ENCODE measurements around the gene TAP1.

TAP1 gene

DNA sequence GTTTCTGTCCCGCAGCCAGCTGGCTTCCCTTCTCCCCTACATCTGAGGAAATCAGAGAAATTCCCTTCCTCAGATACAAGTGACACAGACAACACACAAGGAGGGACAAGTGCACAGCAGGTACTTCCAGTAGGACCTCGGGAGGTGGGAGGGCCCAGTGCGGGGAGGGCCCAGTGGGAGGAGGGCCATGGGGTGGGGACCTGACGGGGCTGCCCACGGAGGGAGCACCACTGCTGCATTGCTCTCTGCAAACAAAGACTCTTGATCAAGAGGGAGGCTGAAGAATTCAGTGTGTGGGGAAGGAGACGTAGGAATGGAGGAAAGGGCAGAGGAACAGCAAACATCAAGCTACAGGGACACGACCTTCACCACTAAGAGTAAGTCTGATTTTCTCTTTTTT, 24.0 kb downstream of the TAP1 start:
- H3K27me3 ChIP-seq (ENCODE audit: insufficient read depth, insufficient read length): no peaks in the 10 kb centered on the region
- H3K4me3 ChIP-seq (ENCODE audit: insufficient read length, low read depth): no peak overlapping the region
- peaks cover 21% of the 10 kb centered on the region for H3K36me3 ChIP-seq (ENCODE audit: insufficient read depth, insufficient read length, low read length)
- no peak for DNase-seq (ENCODE audit: low read depth, low spot score)
- H3K9me3 ChIP-seq (ENCODE audit: insufficient read depth, low read length): no peaks in the 10 kb centered on the region
- H3K4me1 ChIP-seq (ENCODE audit: insufficient read depth, insufficient read length): no peaks in the 10 kb centered on the region
- no peak overlapping the region for H3K9ac ChIP-seq (ENCODE audit: insufficient read length, low read depth)
- no peak for TF ChIP-seq SUZ12 (IDR thresholded peaks at IDR 0.05; ENCODE audit: extremely low read depth, insufficient read depth, insufficient read length)
- no peak for TF ChIP-seq ZNF274 (IDR thresholded peaks at IDR 0.05; ENCODE audit: low read depth, low read length)
- no peak for TF ChIP-seq YY1 (IDR thresholded peaks at IDR 0.05; ENCODE audit: insufficient read depth, insufficient read length)

DNA sequence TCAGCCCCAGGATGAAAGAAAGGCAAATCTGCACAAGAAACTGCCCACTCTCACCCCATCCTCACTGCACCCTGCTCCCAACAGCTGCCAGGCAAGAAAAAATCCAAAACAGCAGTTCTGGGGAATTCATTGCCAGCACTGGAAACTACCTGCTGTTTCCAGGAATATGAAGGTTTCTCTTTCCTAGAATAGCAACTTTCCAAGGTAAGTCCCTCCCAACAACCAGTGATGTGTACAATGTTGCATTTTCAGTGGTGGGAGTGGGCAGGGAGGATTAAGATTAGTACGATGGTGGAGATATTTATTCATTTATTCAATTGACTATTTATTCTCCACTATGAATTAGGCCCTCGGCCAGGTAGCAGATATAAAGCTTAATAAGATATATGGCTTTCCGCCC, 26.5 kb downstream of the TAP1 start:
- TF ChIP-seq YY1 (IDR thresholded peaks at IDR 0.05; ENCODE audit: insufficient read depth, insufficient read length) (no peak), SUZ12 (IDR thresholded peaks at IDR 0.05; ENCODE audit: extremely low read depth, insufficient read depth, insufficient read length) (no peak), ZNF274 (IDR thresholded peaks at IDR 0.05; ENCODE audit: low read depth, low read length) (no peak)
- Histone ChIP-seq H3K27me3 (ENCODE audit: insufficient read depth, insufficient read length) (no peaks in the 10 kb centered on the region), H3K4me3 (ENCODE audit: insufficient read length, low read depth) (no peak overlapping the region), H3K9ac (ENCODE audit: insufficient read length, low read depth) (no peak overlapping the region), H3K36me3 (ENCODE audit: insufficient read depth, insufficient read length, low read length) (peaks cover 15% of the 10 kb centered on the region), H3K4me1 (ENCODE audit: insufficient read depth, insufficient read length) (no peaks in the 10 kb centered on the region), H3K9me3 (ENCODE audit: insufficient read depth, low read length) (no peaks in the 10 kb centered on the region)
- DNase-seq (ENCODE audit: low read depth, low spot score): no peak

DNA sequence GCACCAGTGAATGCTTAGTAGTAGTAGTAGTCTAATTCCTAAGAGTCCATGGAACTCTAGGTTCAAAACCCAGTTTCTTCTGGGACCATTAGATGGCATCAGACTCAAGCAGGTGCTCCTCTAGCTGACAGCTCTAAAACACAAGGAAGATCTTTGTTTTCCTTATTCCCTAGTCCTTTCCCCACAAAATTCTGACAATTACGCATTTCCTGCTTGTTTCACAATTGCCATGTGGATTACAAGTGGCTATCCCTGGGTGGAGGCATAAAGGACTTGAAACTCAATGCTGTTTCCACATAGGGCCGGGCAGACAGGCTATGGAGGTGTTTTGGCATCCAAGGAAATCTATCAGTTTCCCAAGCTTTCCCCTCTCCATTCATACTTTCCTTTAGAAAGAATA, 27.5 kb downstream of the TAP1 start:
- DNase-seq (ENCODE audit: low read depth, low spot score): no peak
- Histone ChIP-seq H3K4me3 (ENCODE audit: insufficient read length, low read depth) (no peak overlapping the region), H3K4me1 (ENCODE audit: insufficient read depth, insufficient read length) (no peaks in the 10 kb centered on the region), H3K27me3 (ENCODE audit: insufficient read depth, insufficient read length) (no peaks in the 10 kb centered on the region), H3K9ac (ENCODE audit: insufficient read length, low read depth) (no peak overlapping the region), H3K36me3 (ENCODE audit: insufficient read depth, insufficient read length, low read length) (peaks cover 15% of the 10 kb centered on the region), H3K9me3 (ENCODE audit: insufficient read depth, low read length) (no peaks in the 10 kb centered on the region)
- no peak for TF ChIP-seq YY1 (IDR thresholded peaks at IDR 0.05; ENCODE audit: insufficient read depth, insufficient read length)
- TF ChIP-seq ZNF274 (IDR thresholded peaks at IDR 0.05; ENCODE audit: low read depth, low read length): no peak
- TF ChIP-seq SUZ12 (IDR thresholded peaks at IDR 0.05; ENCODE audit: extremely low read depth, insufficient read depth, insufficient read length): no peak

DNA sequence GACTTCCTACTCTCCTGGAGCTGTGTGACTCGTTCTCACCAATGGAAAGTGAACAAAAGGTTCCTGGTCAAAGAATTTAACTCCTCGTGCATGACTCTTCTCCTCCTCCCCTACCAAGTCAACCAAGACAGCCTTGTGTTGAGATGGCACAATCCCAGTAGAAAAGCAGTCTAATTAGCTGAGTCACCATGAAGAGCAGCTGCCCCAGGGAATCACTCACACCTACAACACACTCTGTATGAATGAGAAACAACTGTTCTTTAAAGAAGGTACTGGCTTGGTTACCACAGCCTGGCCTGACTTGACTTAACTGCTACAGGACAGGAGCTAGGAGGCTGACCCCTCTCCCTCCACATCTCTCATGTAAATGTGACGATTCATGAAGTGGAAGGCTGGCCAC, 33.8 kb downstream of the TAP1 start:
- H3K9me3 ChIP-seq (ENCODE audit: insufficient read depth, low read length): no peaks in the 10 kb centered on the region
- H3K9ac ChIP-seq (ENCODE audit: insufficient read length, low read depth): no peak overlapping the region
- TF ChIP-seq SUZ12 (IDR thresholded peaks at IDR 0.05; ENCODE audit: extremely low read depth, insufficient read depth, insufficient read length) (no peak), ZNF274 (IDR thresholded peaks at IDR 0.05; ENCODE audit: low read depth, low read length) (no peak), YY1 (IDR thresholded peaks at IDR 0.05; ENCODE audit: insufficient read depth, insufficient read length) (no peak)
- H3K4me3 ChIP-seq (ENCODE audit: insufficient read length, low read depth): no peak overlapping the region
- H3K36me3 ChIP-seq (ENCODE audit: insufficient read depth, insufficient read length, low read length): no peaks in the 10 kb centered on the region
- H3K4me1 ChIP-seq (ENCODE audit: insufficient read depth, insufficient read length): peaks cover 3% of the 10 kb centered on the region
- DNase-seq (ENCODE audit: low read depth, low spot score): no peak
- H3K27me3 ChIP-seq (ENCODE audit: insufficient read depth, insufficient read length): no peaks in the 10 kb centered on the region

DNA sequence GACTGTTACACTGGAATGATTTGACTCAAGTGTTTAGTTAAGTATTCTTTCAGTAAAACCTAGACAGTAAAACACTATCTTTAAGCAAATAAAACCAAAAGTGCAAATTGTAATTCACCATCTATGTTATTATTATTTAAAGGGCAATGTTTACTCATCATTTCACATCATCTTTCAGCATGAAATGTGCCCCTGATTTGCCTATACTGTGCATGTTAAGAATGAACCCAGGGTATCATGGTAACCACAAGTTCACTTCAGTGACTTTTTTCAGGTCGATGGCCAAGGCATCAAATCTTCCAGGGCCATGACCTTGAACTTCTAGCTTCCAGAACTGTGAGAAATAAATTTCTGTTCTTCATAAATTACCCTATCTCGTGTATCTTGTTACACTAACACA, 34.6 kb downstream of the TAP1 start:
- Histone ChIP-seq H3K4me1 (ENCODE audit: insufficient read depth, insufficient read length) (peaks cover 3% of the 10 kb centered on the region), H3K27me3 (ENCODE audit: insufficient read depth, insufficient read length) (no peaks in the 10 kb centered on the region), H3K9ac (ENCODE audit: insufficient read length, low read depth) (no peak overlapping the region), H3K9me3 (ENCODE audit: insufficient read depth, low read length) (no peaks in the 10 kb centered on the region), H3K4me3 (ENCODE audit: insufficient read length, low read depth) (no peak overlapping the region), H3K36me3 (ENCODE audit: insufficient read depth, insufficient read length, low read length) (no peaks in the 10 kb centered on the region)
- DNase-seq (ENCODE audit: low read depth, low spot score): no peak
- TF ChIP-seq YY1 (IDR thresholded peaks at IDR 0.05; ENCODE audit: insufficient read depth, insufficient read length) (no peak), ZNF274 (IDR thresholded peaks at IDR 0.05; ENCODE audit: low read depth, low read length) (no peak), SUZ12 (IDR thresholded peaks at IDR 0.05; ENCODE audit: extremely low read depth, insufficient read depth, insufficient read length) (no peak)

DNA sequence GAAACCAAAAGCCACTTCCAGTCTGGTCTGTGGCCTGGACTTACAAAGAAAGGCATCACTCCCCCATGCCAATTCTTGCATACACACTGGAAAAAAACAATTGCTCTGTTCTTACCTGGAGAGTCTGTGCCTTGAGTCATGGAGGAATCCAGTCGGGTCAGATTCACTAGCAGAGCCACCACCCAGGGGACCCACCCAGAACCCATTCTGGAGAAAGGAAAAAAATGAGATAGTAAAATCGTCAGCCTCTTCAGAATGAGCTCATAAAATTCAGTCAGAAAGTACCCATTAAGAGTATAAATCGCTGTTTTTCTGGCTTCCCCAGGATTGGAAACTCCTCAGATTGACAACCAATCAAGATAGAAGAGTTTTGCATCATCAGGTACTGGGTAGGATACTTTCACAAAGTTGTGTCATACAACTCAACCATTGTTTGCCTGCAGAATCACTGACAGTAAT, 36.7 kb downstream of the TAP1 start, which contains the start of gene HLA-DOB:
HLA-DOB (minus strand) TSS at position 257 of the 459 bp plus-strand sequence; CDS start at position 206, 51 bp downstream.
- Histone ChIP-seq H3K4me3 (ENCODE audit: insufficient read length, low read depth) (no peak within 1 kb of the TSS), H3K9ac (ENCODE audit: insufficient read length, low read depth) (no peak within 1 kb of the TSS)

DNA sequence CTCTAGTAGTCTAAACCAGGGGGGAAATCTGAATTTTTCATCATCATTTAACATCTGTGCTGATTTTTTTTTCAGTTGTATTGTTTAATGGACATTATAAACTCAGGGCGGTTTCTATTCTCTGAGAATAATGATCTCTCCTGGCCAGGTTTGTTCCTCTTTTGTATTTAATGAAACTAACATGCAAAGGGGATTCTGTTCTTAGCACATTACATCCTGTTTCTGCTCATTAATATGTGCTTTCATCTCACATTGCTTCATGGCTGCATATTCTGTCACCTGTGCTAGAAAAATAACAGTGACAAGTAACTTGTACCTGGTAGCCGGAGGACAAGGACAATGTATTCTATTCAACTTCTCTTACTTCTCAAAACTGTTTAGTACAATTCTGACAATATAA, 37.5 kb downstream of the TAP1 start:
- no peak for DNase-seq (ENCODE audit: low read depth, low spot score)
- Histone ChIP-seq H3K27me3 (ENCODE audit: insufficient read depth, insufficient read length) (no peaks in the 10 kb centered on the region), H3K4me3 (ENCODE audit: insufficient read length, low read depth) (no peak overlapping the region), H3K36me3 (ENCODE audit: insufficient read depth, insufficient read length, low read length) (no peaks in the 10 kb centered on the region), H3K4me1 (ENCODE audit: insufficient read depth, insufficient read length) (peaks cover 3% of the 10 kb centered on the region), H3K9me3 (ENCODE audit: insufficient read depth, low read length) (no peaks in the 10 kb centered on the region), H3K9ac (ENCODE audit: insufficient read length, low read depth) (no peak overlapping the region)
- TF ChIP-seq YY1 (IDR thresholded peaks at IDR 0.05; ENCODE audit: insufficient read depth, insufficient read length) (no peak), ZNF274 (IDR thresholded peaks at IDR 0.05; ENCODE audit: low read depth, low read length) (no peak)

More for the DNA sequence above, 36.7 kb downstream of the TAP1 start, which contains the start of gene HLA-DOB:
- Histone ChIP-seq H3K27me3 (ENCODE audit: insufficient read depth, insufficient read length) (no peaks in the 10 kb centered on the region), H3K36me3 (ENCODE audit: insufficient read depth, insufficient read length, low read length) (no peaks in the 10 kb centered on the region), H3K4me1 (ENCODE audit: insufficient read depth, insufficient read length) (peaks cover 3% of the 10 kb centered on the region), H3K9me3 (ENCODE audit: insufficient read depth, low read length) (no peaks in the 10 kb centered on the region)
- TF ChIP-seq YY1 (IDR thresholded peaks at IDR 0.05; ENCODE audit: insufficient read depth, insufficient read length) (no peak), SUZ12 (IDR thresholded peaks at IDR 0.05; ENCODE audit: extremely low read depth, insufficient read depth, insufficient read length) (no peak), ZNF274 (IDR thresholded peaks at IDR 0.05; ENCODE audit: low read depth, low read length) (no peak)
- no peak for DNase-seq (ENCODE audit: low read depth, low spot score)
